Nucleus accumbens (tissue), 56 donors: ENCODE data around the gene GALNT2.

Source experiments
- DNase-seq, 56 donors: peaks; one replicate each; lab custom pipeline; 2025; lab: John Stamatoyannopoulos, UW

The GALNT2 gene

GRCh38 chr1:230197644-230198567 lies 130.9 kb downstream of the GALNT2 start:
- DNase-seq = no peak

DNA sequence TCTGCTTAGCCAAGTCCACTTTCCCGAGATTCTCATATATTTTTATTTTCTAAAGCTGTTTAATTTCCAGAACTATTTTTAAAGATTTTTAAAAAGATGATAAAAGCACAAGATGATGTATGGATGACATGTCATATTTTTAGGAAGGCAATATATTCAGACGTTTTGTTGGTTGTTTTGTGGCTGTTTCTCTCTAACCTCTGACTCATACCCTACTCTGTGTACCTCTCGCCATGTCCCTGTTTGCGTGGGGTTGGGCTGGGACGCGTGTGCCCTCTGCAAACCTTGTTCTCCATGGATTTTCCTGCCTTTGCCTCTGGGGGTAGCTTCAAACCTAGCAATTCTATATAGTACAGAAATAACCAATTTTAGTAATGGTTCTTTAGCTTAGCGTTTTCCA lies 132.0 kb downstream of the GALNT2 start:
- DNase-seq = no peak

GRCh38 chr1:230199554-230199953 lies 132.5 kb downstream of the GALNT2 start:
- DNase-seq = no peak

DNA sequence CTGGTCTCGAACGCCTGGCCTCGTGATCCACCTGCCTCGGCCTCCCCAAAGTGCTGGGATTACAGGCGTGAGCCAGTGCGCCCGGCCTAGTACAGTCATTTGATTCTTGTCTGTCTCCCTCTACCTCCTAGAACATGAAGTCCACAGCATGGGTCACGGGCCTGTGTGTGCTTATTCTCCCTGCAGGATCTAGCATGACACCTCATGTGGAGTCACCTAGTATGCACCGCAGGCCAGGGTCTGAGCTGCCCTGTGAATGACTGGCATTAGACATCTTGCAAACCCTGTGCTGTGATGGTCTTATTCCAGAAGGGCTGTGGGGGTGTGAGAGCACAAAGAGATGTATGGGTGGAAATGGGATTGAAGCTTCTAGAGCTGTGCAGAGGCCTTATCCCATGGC lies 133.2 kb downstream of the GALNT2 start:
- DNase-seq = no peak

DNA sequence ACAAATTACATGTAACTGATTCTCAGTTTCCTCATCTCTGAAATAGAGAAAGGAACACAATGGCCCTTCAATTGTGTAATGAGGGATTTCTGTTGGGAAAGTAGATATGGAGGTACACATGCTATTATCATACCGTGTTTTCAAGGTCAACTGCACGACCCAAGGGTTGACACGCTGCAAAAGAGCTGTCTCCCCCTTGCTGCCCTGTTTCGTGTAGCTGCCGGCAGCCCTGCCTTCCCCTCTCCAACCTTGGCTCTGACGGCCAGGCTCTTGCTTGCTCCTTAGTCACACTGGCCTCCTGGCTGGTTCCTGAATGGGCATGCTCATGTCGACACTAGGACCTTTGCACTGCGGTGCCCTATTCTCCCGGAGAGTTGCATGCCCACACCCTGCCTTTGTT lies 134.4 kb downstream of the GALNT2 start:
- no peak for DNase-seq

- no peak for DNase-seq
Measured at GRCh38 chr1:230204842-230205241, 137.8 kb downstream of the GALNT2 start.

GRCh38 chr1:230205719-230206198 lies 138.7 kb downstream of the GALNT2 start:
- DNase-seq = no peak

DNA sequence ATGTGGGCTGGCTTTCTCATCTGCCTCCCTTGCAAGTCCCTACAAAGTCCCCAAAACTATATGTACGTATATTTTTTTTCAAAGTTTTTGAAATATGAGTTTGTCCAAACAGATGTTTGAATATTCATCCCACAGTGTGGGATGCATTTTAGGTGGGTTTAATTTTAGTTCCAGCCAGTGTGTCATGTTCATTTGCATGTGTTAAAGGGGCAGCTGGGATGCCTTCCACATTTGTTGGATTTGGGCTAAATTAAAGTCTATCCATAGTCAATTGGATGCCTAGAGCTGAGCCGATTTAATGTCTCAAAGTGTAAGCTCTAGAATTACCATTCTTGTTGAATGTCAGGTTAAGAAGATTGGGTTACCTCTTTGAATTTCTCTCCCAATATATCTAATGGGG lies 139.2 kb downstream of the GALNT2 start:
- no peak for DNase-seq

GRCh38 chr1:230206976-230207375 lies 139.9 kb downstream of the GALNT2 start:
- DNase-seq = no peak

GRCh38 chr1:230207598-230207997 lies 140.6 kb downstream of the GALNT2 start:
- DNase-seq = no peak

- DNase-seq = peak in 15 of 56 donors; percentile 19 to 64 (median 38)
Measured at GRCh38 chr1:230208619-230209261, 141.7 kb downstream of the GALNT2 start.

- DNase-seq = no peak
Measured at GRCh38 chr1:230210326-230210980, 143.4 kb downstream of the GALNT2 start.

- DNase-seq = no peak
Measured at GRCh38 chr1:230210981-230211336, 143.9 kb downstream of the GALNT2 start.

- DNase-seq = no peak
Measured at GRCh38 chr1:230211436-230212145, 144.6 kb downstream of the GALNT2 start.

DNA sequence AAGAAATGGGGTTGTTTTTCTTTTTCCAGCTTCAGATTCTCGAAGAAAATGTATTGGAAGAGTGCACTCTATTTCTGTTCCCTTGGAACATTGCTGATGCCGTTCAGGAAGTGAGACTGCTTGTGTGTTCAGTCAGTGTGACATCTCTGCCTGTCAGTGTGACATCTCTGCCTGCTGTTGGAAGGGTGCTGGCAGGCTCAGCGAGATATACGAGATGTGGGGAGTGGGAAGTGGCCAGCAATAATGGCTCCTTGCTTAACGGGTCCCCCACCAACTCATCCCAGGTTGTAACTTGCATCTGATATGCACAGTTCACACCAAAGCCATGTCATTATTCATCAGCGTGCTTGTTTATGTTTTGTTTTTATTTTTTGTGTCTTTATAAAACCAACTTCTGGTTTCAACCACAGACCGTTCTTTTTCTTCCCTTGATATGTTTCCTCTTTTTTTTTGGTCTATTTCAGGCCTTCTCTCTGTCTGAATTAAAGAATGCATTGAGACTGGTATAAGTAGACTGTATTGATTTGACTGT lies 145.4 kb downstream of the GALNT2 start:
- DNase-seq = peak in 10 of 56 donors; percentile 12 to 44 (median 26)

GRCh38 chr1:230215031-230215430 lies 148.0 kb downstream of the GALNT2 start:
- DNase-seq = peak in 38 of 56 donors; percentile 16 to 77 (median 34)

- DNase-seq = no peak
Measured at GRCh38 chr1:230215529-230215928, 148.5 kb downstream of the GALNT2 start.

- no peak for DNase-seq
Measured at GRCh38 chr1:230216896-230217295, 149.9 kb downstream of the GALNT2 start.

DNA sequence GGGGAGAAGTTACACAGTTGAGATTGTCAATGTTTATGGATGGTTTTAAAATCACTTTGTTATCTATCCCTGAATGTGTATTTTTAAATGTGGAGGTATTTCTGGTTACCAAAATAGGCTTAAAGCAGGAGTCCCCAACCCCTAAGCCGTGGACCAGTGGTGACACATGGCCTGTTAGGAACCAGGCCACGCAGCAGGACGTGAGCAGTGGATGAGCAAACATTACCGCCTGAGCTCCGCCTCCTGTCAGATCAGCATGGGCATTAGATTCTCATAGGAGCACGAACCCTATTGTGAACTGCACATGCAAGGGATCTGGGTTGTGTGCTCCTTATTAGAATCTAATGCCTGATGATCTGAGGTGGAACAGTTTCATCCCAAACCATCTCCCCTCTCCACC lies 151.6 kb downstream of the GALNT2 start:
- no peak for DNase-seq
